HepG2 (cell line): ENCODE measurements around the gene IL6ST. TPM values are rescaled to one million over a fixed set of nuclear protein-coding genes. Genes with fewer than 3 reads are reported as not detected.

Experiments used
- DNMT3B ChIP-seq: conservative IDR thresholded peaks from 2 replicates; pipeline ENCODE4 v1.6.1; 2016; ENCODE audit warnings: missing biosample characterization, control low read depth
- HDAC2 ChIP-seq: sonication (generic); formaldehyde crosslinking; IDR thresholded peaks from 2 replicates; pipeline ENCODE4 v1.4.0; 2020; ENCODE audit warnings: missing genetic modification reagents
- HNF4G ChIP-seq, 2 experiments: sonication (generic) in 1 of 2; formaldehyde crosslinking in 1 of 2; IDR thresholded peaks; 2 replicates each; pipeline versions ENCODE4 v1.4.0 to v1.6.1; 2011 to 2020; ENCODE audit warnings: borderline replicate concordance in 2 of 2, low read depth in 2 of 2, mild to moderate bottlenecking in 2 of 2, low read length in 1 of 2, missing genetic modification reagents in 1 of 2, moderate library complexity in 1 of 2
- PAXIP1 ChIP-seq: sonication (generic); formaldehyde crosslinking; conservative IDR thresholded peaks from 2 replicates; pipeline ENCODE4 v1.4.0; 2020; ENCODE audit warnings: mild to moderate bottlenecking, missing genetic modification reagents, moderate library complexity
- TBP ChIP-seq: sonication (generic); formaldehyde crosslinking; IDR thresholded peaks from 2 replicates; pipeline ENCODE4 v1.5.0; 2020; ENCODE audit warnings: missing genetic modification reagents
- ZZZ3 ChIP-seq: sonication (generic); formaldehyde crosslinking; IDR thresholded peaks from 2 replicates; pipeline ENCODE4 v1.4.0; 2020; ENCODE audit warnings: missing genetic modification reagents, mild to moderate bottlenecking, borderline replicate concordance
- polyA plus RNA-seq, 8 experiments: library from polyadenylated mRNA; depleted of rRNA in 3 of 8; stranded (reverse) in 7 of 8; unstranded in 1 of 8; fragments of >200 nt; fragmentation: Illumina TruSeq in 4 of 8; extraction: Trizol in 4 of 8; gene quantifications; 2 replicates each; pipeline versions ENCODE4 v1.2.1 to v1.2.3, GENCODE V29; 2011 to 2016; ENCODE audit warnings: low read depth in 4 of 8, missing spikeins in 1 of 8, mixed read lengths in 1 of 8; ENCODE audit not compliant: insufficient read depth in 1 of 8
- total RNA-seq, 5 experiments: library from RNA; depleted of rRNA; stranded (reverse); fragments of >200 nt; fragmentation: Illumina TruSeq; extraction: Trizol; gene quantifications; 2 replicates each; pipeline ENCODE4 v1.2.3, GENCODE V29; 2016; ENCODE audit warnings: low read depth in 1 of 5
- TF ChIP-seq, protein P1 (sequence below): IDR thresholded peaks from 2 replicates; pipeline ENCODE4 v1.6.1; 2012; ENCODE audit warnings: low read depth, low read length, improper control_type of control experiment
- TF ChIP-seq, protein P2 (sequence below): sonication (generic); formaldehyde crosslinking; conservative IDR thresholded peaks from 2 replicates; pipeline ENCODE4 v1.8.1; 2023; ENCODE audit warnings: missing genetic modification reagents
- TF ChIP-seq, protein P3 (sequence below): sonication (generic); formaldehyde crosslinking; IDR thresholded peaks from 2 replicates; pipeline ENCODE4 v1.8.1; 2023; ENCODE audit warnings: missing genetic modification reagents, inconsistent platforms, borderline replicate concordance

Gene IL6ST
- total and polyA plus RNA-seq, 2 of the 13 experiments (the other 11 are each of a cell fraction or from before 2014, with no cell fraction given): 66.6 to 166 TPM

GRCh38 chr5:55989860-55990259 is 4.9 kb downstream of the IL6ST start (continued):
- TF ChIP-seq, protein P1, sequence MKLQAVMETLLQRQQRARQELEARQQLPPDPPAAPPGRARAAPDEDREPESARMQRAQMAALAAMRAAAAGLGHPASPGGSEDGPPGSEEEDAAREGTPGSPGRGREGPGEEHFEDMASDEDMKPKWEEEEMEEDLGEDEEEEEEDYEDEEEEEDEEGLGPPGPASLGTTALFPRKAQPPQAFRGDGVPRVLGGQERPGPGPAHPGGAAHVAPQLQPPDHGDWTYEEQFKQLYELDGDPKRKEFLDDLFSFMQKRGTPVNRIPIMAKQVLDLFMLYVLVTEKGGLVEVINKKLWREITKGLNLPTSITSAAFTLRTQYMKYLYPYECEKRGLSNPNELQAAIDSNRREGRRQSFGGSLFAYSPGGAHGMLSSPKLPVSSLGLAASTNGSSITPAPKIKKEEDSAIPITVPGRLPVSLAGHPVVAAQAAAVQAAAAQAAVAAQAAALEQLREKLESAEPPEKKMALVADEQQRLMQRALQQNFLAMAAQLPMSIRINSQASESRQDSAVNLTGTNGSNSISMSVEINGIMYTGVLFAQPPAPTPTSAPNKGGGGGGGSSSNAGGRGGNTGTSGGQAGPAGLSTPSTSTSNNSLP: peak; percentile 10; the same call in 1 of the 2 replicates
- TF ChIP-seq, protein P2, sequence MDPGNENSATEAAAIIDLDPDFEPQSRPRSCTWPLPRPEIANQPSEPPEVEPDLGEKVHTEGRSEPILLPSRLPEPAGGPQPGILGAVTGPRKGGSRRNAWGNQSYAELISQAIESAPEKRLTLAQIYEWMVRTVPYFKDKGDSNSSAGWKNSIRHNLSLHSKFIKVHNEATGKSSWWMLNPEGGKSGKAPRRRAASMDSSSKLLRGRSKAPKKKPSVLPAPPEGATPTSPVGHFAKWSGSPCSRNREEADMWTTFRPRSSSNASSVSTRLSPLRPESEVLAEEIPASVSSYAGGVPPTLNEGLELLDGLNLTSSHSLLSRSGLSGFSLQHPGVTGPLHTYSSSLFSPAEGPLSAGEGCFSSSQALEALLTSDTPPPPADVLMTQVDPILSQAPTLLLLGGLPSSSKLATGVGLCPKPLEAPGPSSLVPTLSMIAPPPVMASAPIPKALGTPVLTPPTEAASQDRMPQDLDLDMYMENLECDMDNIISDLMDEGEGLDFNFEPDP (CRISPR knock-in tag): no peak
- TF ChIP-seq, protein P3, sequence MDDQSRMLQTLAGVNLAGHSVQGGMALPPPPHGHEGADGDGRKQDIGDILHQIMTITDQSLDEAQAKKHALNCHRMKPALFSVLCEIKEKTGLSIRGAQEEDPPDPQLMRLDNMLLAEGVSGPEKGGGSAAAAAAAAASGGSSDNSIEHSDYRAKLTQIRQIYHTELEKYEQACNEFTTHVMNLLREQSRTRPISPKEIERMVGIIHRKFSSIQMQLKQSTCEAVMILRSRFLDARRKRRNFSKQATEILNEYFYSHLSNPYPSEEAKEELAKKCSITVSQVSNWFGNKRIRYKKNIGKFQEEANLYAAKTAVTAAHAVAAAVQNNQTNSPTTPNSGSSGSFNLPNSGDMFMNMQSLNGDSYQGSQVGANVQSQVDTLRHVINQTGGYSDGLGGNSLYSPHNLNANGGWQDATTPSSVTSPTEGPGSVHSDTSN (CRISPR knock-in tag): no peak
- TF ChIP-seq DNMT3B (CRISPR knock-in tag) (no peak), HNF4G (IDR thresholded peaks at IDR 0.05; ENCODE audit: borderline replicate concordance, low read depth, low read length) (peak; percentile 44; the same call in 1 of the 2 replicates), HNF4G (CRISPR knock-in tag; IDR thresholded peaks at IDR 0.05; ENCODE audit: borderline replicate concordance, low read depth) (no peak), PAXIP1 (CRISPR knock-in tag) (peak; percentile 61), HDAC2 (no peak), TBP (CRISPR knock-in tag) (no peak), ZZZ3 (CRISPR knock-in tag) (no peak)
